Inflammatory macrophage (primary cell): ENCODE results near the gene MBD4.
"Not testable (repeated sequence)": the region's sequence is repeated elsewhere in the genome, so short reads cannot be mapped to it uniquely, and the experiment has no call there.

Source experiments
- DNase-seq, 2 donors: peaks; one replicate each; pipeline ENCODE4 v3.0.0-alpha.2; 2020 to 2022

Gene MBD4

DNA sequence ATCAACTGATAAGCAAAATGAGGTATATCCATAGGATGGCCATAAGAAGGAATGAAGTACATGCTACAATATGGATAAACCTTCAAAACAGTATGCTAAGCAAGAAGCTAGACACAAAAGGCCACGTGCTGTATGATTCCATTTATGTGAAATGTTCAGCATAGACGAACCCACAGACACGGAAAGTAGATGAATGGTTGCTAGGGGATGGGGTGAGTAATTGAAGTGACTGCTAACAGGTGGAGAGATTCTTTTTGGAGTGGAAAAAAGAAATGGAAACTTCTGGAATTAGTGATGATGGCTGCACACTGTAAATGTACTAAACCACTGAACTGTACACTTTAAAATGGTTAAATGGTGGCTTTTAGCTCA, 10.7 kb downstream of the MBD4 start:
- DNase-seq: no peak

DNA sequence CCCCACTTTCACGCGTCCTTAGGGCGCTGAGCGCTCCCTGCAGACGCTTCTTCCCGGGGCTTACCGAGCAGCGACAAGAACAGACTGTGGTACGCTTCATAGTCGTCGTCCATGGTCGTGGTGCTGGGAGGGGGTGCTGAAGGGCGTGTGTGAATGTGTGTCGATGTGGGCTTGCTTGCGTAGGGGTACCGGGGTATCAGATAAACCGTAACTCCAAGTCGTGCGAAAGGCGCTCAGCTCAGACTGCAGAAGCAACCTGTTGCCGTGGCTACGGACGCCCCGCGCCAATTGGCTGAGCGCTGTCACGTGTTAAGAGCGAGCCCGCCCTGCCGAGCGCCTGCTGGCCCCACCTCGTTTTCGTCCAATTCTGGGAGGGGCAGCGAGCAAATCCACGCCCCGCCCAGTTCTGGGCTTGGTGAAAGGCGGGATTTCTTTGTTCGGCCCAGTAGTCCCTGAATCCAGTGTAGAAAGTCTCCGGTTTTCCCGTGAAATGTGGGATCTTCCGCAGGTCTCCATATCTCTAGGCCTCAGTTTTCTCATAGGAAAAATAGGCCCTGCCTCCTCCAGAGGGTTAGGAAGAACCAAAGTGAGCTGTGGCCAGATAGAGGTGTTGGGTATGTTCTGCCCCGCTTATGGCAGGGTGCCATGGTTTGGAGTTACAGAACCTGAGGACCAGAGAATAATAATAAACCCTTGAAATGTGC, 11.2 kb downstream of the MBD4 start, which contains the start of gene EFCAB12:
EFCAB12 (minus strand) TSS at position 261 of the 704 bp plus-strand sequence; CDS start at position 113, 148 bp downstream.
- DNase-seq: peak; percentile 90 to 92

DNA sequence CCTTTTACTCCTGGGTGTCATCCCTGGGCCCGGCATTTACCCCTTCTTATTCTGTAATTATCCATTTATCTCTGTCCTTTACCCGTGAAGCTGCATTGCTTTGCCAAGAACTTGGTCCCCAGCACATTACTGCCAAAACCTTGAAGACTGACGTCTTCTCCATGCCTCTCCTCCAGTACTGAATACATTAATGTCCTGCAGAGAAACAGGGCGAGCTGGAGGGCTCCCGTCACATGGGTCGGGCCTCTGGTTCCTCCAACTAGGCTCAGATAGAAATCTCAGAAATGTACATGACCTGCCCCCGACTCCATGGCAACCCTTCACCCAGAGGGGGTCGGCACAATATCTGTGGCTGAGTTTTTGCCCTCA, 11.8 kb downstream of the MBD4 start:
- DNase-seq: no peak

DNA sequence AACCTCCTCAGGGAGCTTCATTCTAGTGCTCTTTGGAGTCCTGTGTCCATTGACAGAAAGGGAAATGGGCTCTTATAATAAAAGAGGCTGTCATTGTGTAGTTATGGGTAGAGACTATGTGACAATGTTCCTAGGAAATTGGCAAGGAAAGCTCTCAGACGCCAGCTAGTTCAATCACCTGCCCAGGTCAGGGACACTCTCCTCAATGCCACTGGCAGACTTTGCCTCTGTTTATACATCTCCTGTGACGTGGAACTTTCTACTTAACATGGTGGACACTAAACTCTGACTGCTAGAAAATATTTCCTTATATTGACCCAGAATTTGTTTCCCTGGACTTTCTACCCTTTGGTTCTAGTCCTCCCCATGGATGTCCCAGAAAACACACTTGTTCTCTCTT, 14.1 kb downstream of the MBD4 start:
- no peak for DNase-seq

DNA sequence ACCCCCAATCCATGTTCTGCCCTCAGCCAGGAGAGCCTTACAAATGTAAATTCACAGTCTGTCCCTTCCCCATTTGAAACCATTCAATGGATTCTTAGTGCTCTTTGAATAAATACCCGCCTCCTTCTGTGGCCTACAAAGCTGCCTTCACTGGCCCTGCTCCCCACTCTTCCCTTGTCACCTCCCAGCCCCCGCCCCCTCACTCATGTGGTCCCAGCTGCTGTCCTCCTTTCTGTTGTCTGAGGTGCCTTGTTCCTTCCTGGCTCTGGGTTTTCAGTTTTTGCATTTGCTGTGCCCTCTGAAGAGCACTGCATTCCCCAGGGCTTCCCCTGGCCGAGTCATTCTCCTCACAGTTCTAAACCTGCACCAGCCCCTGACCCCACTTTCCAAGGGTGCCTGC, 14.5 kb downstream of the MBD4 start:
- DNase-seq: no peak

DNA sequence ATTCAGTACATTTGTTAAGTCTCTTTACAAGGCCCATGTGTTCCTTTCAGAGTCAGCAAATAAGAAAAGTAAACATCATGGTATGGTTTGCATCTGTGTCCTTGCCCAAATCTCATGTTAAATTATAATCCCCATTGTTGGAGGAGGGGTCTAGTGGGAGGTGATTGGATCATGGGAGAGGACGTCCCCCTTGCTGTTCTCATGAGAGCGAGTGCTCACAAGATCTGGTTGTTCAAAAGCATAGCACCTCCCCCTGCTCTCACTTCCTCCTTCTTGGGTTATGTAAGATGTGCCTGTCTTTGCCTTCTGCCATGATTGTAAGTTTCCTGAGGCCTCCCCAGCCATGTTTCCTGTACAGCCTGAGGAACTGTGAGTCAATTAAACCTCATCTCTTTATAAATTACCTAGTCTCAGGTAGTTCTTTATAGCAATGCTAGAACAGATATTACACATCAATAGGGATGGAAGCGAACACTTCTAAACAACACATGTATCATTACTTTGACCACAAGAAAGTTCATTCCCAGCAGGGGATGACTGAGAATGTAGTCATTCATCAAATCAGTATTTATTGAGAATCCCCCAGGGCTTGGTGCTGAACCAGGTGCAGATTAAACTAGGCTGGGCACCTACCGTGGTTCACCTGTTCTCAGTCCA, 15.4 kb downstream of the MBD4 start:
- DNase-seq: peak; percentile 83 to 89

DNA sequence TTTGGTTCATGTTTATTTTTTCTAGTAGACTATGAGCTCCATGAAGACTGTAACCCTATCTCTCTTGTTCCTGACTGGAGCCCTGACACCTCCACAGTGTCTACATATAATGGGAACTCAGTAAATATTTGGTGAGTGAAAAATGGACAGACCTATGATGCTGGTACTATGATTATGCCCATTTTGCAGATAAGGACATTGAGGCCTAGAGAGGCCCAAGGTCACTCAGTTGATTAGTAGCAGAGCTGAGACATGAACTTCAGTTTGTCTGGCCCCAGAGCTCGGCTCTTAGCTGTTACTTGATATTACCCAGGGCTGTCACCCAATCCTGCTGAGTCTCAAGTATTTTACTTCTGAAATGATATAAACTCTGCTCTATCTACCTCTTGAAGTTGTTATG, 16.9 kb downstream of the MBD4 start:
- no peak for DNase-seq

DNA sequence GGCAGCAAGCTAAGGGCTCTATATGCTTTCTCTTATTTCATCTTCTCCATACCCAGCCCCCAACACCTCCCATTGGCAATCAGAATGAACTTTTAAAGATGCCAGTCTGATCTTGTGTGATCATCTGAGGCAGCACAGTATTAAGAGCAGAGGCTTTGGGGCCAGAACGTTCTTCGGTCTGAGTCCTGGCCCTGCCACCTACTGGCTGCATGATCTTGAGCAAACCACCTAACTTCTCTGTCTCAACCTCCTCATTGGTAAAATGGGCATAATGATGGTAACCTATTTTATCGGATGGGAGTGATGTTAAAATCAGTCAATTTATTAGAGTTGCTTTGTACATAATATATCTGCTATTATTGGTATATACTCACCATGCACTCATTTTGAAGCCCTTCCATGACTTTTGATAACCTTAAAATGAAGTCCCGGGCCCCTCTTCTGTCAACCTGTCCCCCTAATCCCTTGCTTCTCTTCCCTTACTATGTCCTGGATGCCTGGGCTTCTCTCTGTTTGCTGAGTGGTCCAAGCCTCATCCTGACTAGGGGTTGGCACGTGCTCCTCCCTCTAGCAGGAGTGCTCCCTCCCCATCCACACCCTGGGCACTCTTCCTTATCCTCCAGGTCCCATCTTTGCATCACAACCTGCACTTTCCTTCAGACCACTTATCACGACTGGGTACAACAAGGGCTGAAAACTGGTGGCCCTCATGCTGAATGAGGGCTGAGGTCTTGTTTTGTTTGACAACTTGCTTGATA, 17.6 kb downstream of the MBD4 start:
- DNase-seq: no peak

DNA sequence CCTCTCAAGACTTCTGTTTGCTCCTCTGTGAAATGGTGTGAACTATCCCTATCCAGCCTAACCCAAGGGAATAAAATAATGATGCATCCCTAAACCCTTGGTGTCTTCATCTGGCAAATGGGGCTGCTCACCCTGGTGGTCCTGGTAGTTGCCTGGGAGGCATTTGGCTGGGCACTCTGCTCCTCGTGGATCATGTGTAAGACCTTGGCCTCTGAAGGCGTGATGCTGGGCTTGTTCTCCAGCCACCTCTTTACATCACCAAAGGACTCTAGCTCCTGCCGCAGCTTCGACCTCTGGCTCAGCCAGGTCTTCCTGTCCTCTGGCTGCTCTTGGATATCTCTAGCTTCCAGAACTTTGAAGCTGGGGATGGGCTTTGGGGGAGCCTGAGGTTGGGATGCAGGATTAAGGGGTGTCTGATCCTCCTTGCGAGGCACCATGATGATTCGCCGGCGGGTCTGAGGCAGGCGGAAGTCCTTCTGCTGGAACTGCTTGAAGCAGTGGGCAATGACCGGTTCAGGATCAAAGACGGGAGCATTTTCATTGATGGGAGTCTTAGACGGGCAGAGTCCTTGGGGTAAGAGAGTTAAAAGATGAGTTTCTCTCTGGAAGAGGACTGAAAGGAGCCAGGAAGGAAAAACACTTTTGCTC, 18.4 kb downstream of the MBD4 start:
- DNase-seq: no peak

DNA sequence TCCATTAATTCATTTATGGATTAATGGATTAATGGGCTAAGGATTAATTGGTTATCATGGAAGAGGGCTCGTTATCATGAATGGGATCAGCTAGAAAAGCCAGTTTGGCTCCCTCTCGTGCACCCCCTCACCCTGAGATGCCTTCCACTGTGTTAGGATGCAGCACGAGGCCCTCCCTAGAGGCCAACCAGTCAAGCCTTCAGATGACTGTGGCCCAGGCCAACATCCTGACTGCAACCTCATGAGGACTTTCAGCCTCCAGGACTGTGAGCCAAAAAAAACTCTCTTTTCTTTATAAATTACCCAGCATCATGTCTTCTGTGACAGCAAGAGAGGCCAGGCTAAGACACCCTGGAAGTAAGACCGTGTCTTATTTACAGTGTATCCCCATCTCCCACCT, 20.3 kb downstream of the MBD4 start:
- DNase-seq: no peak

DNA sequence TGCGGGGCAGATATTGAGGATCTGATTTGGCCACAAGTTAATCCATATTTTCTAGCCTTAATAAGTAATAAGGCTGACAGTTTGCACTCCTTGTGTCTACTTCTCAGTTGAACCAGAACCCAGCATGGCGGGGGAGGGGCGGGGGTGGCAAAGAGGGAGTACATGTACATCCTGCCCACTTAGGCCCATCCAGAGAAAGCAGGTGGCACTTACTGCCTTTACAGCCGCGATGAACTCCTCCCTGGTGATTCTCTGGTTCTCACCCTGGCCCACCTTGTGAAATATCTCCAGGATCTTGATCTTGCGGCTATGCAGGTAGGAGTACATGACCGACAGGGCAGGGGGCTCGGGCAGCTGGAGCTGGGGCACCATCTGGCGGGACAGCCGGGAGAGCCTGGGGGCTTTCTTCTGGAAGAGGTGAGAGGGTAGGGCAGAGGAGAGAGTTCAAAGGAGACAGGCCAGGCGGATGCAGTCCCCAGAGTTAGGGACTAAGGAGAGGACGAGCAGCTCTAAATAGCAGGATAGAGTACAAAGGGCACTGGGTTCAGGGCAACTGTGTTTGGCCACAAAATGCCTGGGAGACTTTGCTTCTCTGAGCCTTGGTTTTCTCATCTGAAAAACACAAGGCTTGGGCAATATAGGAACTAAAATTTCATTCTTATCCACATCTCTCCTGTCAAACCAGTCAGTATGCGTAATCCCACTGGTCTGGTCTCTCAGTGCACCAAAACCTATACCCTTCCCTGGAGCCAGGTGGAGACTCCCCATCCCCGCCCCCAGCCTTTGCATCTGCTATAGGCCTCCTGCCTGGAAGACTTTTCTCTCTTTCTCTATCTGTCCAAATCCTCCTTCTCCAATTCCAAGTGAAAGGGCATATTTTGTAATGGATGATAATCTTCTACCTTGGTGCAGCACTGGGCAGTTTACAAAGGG, 21.4 kb downstream of the MBD4 start:
- no peak for DNase-seq

DNA sequence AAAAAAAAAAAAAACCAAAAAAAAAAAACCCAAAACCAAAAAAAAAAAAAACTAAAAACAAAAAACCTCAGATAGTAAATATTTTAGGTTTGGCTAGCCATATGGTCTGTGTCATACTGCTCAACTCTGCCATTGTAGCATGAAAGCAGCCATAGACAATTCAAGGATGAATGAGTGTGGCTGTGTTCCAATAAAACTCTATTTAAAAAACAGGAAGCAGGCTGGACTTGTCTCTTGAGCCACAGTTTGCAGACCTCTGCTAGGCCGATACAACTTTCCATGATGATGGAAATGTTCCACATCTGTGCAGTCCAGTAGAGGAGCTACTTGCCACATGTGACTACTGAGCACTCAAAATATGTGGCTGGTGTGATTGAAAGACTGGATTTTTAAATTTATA, 22.4 kb downstream of the MBD4 start:
- DNase-seq: no peak

DNA sequence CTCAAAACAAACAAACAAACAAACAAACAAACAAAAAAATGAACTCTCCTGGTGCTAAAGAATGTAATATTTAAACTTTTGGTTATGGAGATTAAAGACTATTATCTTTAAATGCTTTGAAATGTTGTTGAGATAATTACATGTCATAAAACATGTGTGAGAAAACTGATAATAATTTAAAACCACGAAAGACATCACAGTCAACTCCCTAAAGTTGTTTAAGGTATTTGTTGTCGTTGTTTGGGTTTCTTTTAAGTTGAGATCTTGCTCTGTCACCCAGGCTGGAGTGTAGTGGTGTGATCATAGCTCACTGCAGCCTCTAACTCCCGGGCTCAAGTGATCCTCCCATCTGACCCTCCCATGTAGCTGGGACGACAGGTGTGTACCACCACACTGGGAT, 23.3 kb downstream of the MBD4 start:
- DNase-seq: no peak

DNA sequence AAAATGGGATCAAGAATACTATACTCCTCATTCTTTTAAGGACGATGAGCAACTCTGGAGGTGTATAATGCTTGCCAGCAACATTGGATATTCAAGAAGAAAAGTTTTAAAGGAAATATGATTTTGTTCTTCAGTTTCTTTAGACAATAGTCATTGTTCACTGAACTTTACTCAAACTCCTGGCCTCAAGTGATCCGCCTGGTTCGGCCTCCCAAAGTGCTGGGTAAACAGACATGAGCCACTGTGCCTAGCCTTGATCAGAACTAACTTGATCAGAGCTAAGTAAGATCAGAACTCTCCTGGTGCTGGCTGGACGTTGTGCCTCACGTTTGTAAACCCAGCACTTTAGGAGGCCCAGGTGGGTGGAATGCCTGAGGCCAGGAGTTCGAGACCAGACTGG, 23.9 kb downstream of the MBD4 start:
- DNase-seq: no peak

DNA sequence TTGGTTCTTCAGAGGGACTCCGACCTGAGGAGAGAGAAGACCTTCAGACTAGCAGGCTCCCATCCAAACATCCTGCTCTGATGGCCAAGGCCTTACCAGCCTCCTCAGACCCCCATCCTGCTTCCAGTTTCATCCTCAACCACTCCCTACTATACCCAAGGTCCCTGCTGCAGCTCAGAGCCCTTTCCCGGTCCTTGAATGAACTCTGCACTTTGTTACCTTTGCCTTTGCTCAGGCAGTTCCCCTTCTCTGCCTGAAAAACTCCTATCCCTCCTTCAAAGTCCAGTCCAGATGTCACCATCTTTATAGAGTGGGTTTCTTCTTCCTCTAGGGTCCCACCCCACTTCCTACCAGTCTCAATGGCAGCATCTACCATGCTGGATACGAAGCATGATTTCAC, 24.4 kb downstream of the MBD4 start:
- DNase-seq: no peak

DNA sequence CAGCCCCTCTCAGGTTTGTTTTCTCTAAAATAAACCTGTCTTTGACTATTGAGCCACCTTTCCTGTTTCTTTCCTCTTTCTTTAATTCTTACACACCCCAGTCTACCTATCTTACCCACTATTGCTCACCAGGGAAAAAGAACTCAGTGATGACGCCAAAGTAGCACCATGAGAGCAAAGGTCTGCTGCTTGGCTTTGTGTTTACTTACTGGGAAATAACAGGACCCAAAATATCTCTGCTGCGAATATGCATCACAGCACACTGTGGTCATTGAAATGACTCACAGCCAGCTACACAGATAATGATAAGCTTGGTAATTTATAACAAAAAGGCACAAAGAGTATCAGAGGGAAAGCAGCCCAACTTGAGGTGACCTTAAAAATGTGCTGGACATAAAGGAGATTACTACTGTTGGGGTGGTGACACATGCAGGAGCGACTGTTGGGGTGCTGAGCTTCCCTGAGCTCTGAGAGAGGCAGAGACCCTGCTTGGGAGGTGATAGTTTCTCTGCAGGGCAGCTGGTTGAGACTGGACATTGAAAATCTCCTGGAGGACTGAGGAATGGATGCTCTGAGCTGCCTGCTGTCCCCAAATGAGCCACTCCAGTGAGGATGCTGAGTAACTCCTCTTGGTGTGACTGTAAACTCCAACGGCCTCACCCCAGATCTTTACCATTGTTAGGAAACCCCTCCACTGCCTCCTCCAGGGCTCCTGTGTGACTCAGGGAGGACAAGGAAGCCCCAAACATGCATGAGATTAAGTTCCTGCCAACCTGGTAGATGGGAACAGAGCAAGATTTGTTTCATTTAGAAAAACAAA, 25.9 kb downstream of the MBD4 start:
- DNase-seq: no peak

DNA sequence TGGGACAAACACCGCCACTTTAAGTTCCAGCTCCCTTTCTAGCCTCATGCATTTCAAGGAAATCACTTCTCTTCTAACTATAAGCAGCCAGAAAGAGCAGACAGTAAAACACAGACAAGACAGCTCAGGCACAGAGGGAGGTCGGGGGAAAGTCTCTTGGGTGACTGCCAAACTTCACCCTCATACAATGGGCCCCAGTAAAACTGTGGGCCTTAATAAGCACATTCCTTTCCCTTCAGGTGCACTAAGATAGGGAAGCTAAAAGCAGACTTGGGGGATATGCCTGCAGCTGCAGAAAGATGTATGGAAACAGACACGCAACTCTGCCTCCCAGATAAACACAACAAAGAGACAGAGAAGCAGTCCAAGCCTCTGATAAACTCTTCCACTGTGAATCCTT, 26.5 kb downstream of the MBD4 start:
- not testable (repeated sequence) for DNase-seq

DNA sequence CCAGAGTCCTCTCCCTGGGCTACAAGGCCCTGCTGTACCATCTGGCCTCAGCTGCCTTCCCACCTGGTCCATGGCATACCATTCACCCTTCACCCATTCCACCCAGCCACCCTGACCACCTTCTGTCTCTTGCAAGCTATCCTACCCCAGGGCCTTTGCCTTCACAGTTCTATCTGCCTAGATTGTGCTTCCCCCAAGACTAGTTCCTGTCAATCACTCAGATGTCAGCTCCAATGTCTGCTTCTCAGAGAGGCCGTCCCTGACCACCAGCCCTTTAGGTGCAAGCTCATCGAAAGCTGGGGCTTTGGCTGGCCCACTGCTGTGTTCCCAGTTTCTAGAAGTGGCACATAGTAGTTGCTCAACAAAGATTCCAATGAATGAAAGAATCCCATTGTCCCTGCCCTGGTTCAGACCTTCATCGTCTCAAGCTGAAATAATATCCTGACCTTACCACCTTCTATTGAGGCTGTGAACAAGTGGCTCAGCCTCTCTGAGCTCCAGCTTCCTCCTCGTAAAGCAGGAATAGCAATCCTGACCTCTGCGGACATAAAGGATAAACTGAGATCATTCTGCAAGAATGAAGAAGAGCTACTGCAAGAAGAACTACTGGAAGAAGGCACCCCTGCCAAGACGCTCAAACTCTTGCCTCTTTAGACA, 27.1 kb downstream of the MBD4 start:
- DNase-seq: no peak

DNA sequence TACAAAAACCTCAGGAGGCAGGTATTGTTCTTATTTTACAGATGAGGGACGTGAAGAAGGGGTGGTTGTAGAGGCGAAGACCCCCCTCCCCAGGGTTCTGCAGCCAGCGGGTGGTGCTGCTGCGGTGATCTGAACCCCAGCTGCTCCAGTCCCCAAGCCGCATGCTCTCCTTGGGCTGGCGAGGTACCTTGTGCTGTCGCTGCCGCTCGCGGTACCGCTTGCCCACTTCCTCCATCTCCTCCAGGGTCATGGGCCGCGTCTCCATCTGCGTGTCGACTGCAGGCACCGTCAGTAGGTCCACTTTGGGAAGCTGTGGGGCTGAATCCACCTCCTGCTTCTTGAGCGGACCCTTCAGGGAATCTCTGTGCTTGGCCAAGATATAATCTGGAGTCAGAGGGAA, 28.8 kb downstream of the MBD4 start:
- no peak for DNase-seq

DNA sequence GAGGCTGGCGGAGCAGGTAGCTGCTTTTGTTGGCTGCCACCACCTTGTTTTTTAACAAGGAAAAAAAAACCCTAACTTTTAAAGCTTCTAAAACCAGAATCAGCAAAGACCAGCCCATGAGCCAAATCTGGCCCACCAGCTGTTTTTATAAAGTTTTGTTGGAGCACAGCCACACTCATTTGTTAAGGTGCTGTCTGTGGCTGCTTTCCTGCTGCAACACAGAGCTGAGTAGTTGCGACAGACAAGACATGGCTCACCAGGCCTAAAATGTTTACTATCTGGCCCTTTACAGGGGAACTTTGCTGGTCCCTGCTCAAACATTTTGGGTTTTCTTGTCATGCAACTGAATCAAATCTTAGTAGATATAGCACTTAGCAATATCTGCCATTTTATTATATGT, 30.2 kb downstream of the MBD4 start:
- DNase-seq: no peak

DNA sequence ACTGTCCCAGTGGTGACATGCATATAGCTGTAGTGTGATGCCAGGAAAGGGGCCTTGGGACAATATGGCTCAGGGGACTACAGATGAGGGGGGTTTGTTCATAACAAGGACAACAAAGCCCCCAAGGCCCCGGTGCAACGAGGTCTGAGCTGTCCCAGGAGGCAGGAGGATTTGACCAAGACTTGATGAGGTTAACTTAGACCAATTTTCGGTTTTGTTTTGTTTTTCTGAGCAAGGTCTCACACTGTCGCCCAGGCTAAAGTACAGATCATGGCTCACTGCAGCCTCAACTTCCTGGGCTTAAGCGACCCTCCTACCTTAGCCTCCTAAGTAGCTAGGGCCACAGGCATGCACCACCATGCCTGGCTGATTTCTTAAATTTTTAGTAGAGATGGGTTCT, 35.1 kb downstream of the MBD4 start:
- DNase-seq: no peak
